HepG2 (cell line): Measurements from ENCODE around the gene UST. TPM values are rescaled to one million over a fixed set of nuclear protein-coding genes. Genes with fewer than 3 reads are reported as not detected.

Source experiments
- ATAC-seq: fragments of 200-7000 bp; cut with Tn5 transposase; 3 replicates; pipeline ENCODE4 v1.9.1; 2020; ENCODE audit warnings: mild to moderate bottlenecking, moderate library complexity
- BruUV-seq: library from RNA; stranded (reverse); fragments of 400-500 nt; replicated peaks from 2 replicates; lab custom pipeline; 2021; lab: Mats Ljungman, UMichigan
- CTCF ChIA-PET: fragments of 300-600 bp; formaldehyde crosslinking; extraction: SDS; loops from one replicate; lab custom pipeline; 2021; ENCODE audit warnings: low total read pairs, inconsistent platforms, low intra/inter-chr PET ratio; lab: Yijun Ruan, JAX
- POLR2A ChIA-PET: fragments of 350-600 bp; sonication (Branson Sonifier 250); formaldehyde crosslinking; loops from one replicate; lab custom pipeline; 2020; ENCODE audit warnings: antibody characterized with exemption, inconsistent platforms; lab: Yijun Ruan, JAX
- DNase-seq: peaks from one replicate; pipeline ENCODE4 v3.0.0-alpha.2; 2015; ENCODE audit warnings: low spot score
- FAIRE-seq: peaks from 3 replicates; lab custom pipeline; 2011; peaks lifted over from hg19 to GRCh38; lab: Jason Lieb, UNC
- H2AFZ ChIP-seq: one replicate; pipeline ENCODE4 v1.6.1; 2011; ENCODE audit warnings: low read length, inconsistent platforms
- H3K27ac ChIP-seq: fragments of 300-600 bp; 3 replicates; pipeline ENCODE4 v1.8.0; 2011; ENCODE audit warnings: mixed run types, mild to moderate bottlenecking, mixed read lengths, low read length, inconsistent platforms; ENCODE audit not compliant: insufficient read depth; ENCODE audit errors: extremely low read length
- H3K27me3 ChIP-seq, 2 experiments: fragments of 200-600 bp in 1 of 2; 2 replicates in 1 of 2; 3 replicates in 1 of 2; pipeline versions ENCODE4 v1.6.0 to v1.8.0; 2011; ENCODE audit warnings: low read length in 2 of 2, mild to moderate bottlenecking in 2 of 2, moderate library complexity in 2 of 2, inconsistent platforms in 1 of 2; ENCODE audit not compliant: insufficient read depth in 2 of 2, control insufficient read depth in 1 of 2
- H3K36me3 ChIP-seq, 2 experiments: fragments of 200-600 bp in 1 of 2; replicated peaks in 1 of 2; 2 replicates in 1 of 2; 3 replicates in 1 of 2; pipeline versions ENCODE4 v1.5.1 to v1.8.0; 2011; ENCODE audit warnings: low read length in 2 of 2, inconsistent platforms in 1 of 2; ENCODE audit not compliant: insufficient read depth in 2 of 2, control insufficient read depth in 1 of 2
- H3K4me1 ChIP-seq: 2 replicates; pipeline ENCODE4 v1.5.1; 2012; ENCODE audit warnings: low read length, inconsistent platforms; ENCODE audit not compliant: insufficient read depth
- H3K4me2 ChIP-seq: 2 replicates; pipeline ENCODE4 v1.6.0; 2011; ENCODE audit warnings: low read depth, low read length, inconsistent platforms
- H3K4me3 ChIP-seq, 3 experiments: fragments of 200-600 bp in 1 of 3; sonication (generic), shearing (Covaris generic) in 1 of 3; replicated peaks in 1 of 3; 2 replicates each; pipeline ENCODE4 v1.5.1; 2011 to 2016; ENCODE audit warnings: low read length in 3 of 3, inconsistent platforms in 2 of 3, low read depth in 2 of 3, mild to moderate bottlenecking in 2 of 3, control low read depth in 1 of 3, mixed read lengths in 1 of 3; ENCODE audit not compliant: insufficient read depth in 1 of 3
- H3K79me2 ChIP-seq: one replicate; pipeline ENCODE4 v1.6.1; 2011; ENCODE audit warnings: low read length, inconsistent platforms; ENCODE audit not compliant: insufficient read depth
- H3K9ac ChIP-seq: 2 replicates; pipeline ENCODE4 v1.6.0; 2011; ENCODE audit warnings: mild to moderate bottlenecking, low read depth, low read length, inconsistent platforms; ENCODE audit not compliant: insufficient read depth
- H3K9me3 ChIP-seq: 2 replicates; pipeline ENCODE4 v1.5.1; 2012; ENCODE audit warnings: mild to moderate bottlenecking, low read length
- H4K20me1 ChIP-seq: 2 replicates; pipeline ENCODE4 v1.6.0; 2011; ENCODE audit warnings: inconsistent platforms, mild to moderate bottlenecking, low read length, moderate library complexity; ENCODE audit not compliant: insufficient read depth
- ATF7 ChIP-seq, 2 experiments: fragments of 450-650 bp in 1 of 2; sonication (generic) in 1 of 2; formaldehyde crosslinking in 1 of 2; IDR thresholded peaks; 2 replicates each; pipeline versions ENCODE4 v1.4.0 to v1.6.1; 2016 to 2020; ENCODE audit warnings: antibody characterized with exemption in 1 of 2, mild to moderate bottlenecking in 1 of 2, missing genetic modification reagents in 1 of 2
- NBN ChIP-seq: fragments of 450-650 bp; conservative IDR thresholded peaks from 2 replicates; pipeline ENCODE4 v1.6.1; 2017
- SATB2 ChIP-seq: sonication (generic); formaldehyde crosslinking; IDR thresholded peaks from 2 replicates; pipeline ENCODE4 v1.5.0; 2020; ENCODE audit warnings: missing genetic modification reagents
- ZNF12 ChIP-seq: sonication (generic); formaldehyde crosslinking; IDR thresholded peaks from 2 replicates; pipeline ENCODE4 v1.5.0; 2020; ENCODE audit warnings: missing genetic modification reagents
- ZNF225 ChIP-seq: sonication (generic); formaldehyde crosslinking; IDR thresholded peaks from 2 replicates; pipeline ENCODE4 v1.4.0; 2020; ENCODE audit warnings: mild to moderate bottlenecking, missing genetic modification reagents
- ZNF720 ChIP-seq: sonication (generic); formaldehyde crosslinking; IDR thresholded peaks from 2 replicates; pipeline ENCODE4 v1.4.0; 2020; ENCODE audit warnings: missing genetic modification reagents
- WGBS: methylation state at CpG from one replicate; pipeline ENCODE4 v1.1.6; 2017; ENCODE audit warnings: low lambda C conversion rate; 5-methylcytosine and 5-hydroxymethylcytosine counted together
- in situ Hi-C: cut with HindIII; loops from 2 replicates; pipeline ENCODE4 v1.10.0; 2017; ENCODE audit warnings: low pct_unique_long_range_greater_than_20kb; ENCODE audit not compliant: extremely low pct_ligation_motif_present
- intact Hi-C: fragments of 100-400 bp; cut with micrococcal nuclease; formaldehyde crosslinking; loops from one replicate; pipeline ENCODE4 v1.10.0; 2022; ENCODE audit not compliant: unreplicated experiment
- polyA plus RNA-seq, 8 experiments: library from polyadenylated mRNA; depleted of rRNA in 3 of 8; stranded (reverse) in 7 of 8; unstranded in 1 of 8; fragments of >200 nt; fragmentation: Illumina TruSeq in 4 of 8; extraction: Trizol in 4 of 8; gene quantifications; 2 replicates each; pipeline versions ENCODE4 v1.2.1 to v1.2.3, GENCODE V29; 2011 to 2016; ENCODE audit warnings: low read depth in 4 of 8, missing spikeins in 1 of 8, mixed read lengths in 1 of 8; ENCODE audit not compliant: insufficient read depth in 1 of 8
- total RNA-seq, 5 experiments: library from RNA; depleted of rRNA; stranded (reverse); fragments of >200 nt; fragmentation: Illumina TruSeq; extraction: Trizol; gene quantifications; 2 replicates each; pipeline ENCODE4 v1.2.3, GENCODE V29; 2016; ENCODE audit warnings: low read depth in 1 of 5

UST gene
- total and polyA plus RNA-seq, 2 of the 13 experiments (the other 11 are each of a cell fraction or from before 2014, with no cell fraction given): 0.27 TPM; not detected in 1

DNA sequence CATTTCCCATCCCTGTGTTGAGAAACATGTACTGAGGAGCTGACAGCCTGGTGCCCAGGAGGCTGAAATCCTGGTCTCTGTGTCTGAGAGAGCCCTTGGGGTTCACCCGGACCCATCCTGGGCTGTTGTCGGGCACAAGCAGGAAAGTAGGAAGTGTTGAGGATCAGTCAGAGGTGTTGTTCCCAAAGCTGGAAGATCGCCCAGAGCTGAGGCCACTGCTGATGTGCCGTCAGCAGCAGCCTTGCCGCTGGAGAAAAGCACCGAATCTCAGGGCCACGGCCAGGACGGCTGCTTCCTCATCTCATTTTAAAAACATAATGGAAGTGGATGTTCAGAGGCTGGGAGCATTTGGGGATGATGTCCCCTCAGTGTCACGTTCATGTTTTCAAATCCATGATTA is 218.5 kb downstream of the UST start:
- no peak overlapping the region for H2AFZ ChIP-seq
- CTCF ChIA-PET: no interaction called here
- H3K36me3 ChIP-seq: no peaks in the 10 kb centered on the region
- 69% methylated on average over 9 of the region's 9 CpGs for WGBS
- intact Hi-C loops (no loop called here), in situ Hi-C loops (no loop called here)
- POLR2A ChIA-PET: no interaction called here
- DNase-seq: no peak
- peaks cover 0 to 22% of the 10 kb centered on the region in 2 experiments; a peak in 3 of 5 replicates for H3K27me3 ChIP-seq
- H3K4me1 ChIP-seq: peaks cover 39% of the 10 kb centered on the region
- H3K27ac ChIP-seq: no peak overlapping the region
- no peaks in the 10 kb centered on the region for H3K79me2 ChIP-seq
- TF ChIP-seq ZNF12 (CRISPR knock-in tag): no peak
- no peak for TF ChIP-seq NBN
- TF ChIP-seq, all 625 proteins: peak for 0
- no peak for FAIRE-seq
- H3K4me2 ChIP-seq: no peak overlapping the region
- no peak for ATAC-seq
- H4K20me1 ChIP-seq: no peaks in the 10 kb centered on the region
- no peak overlapping the region for H3K9ac ChIP-seq
- H3K4me3 ChIP-seq: no peak overlapping the region
- no peaks in the 10 kb centered on the region for H3K9me3 ChIP-seq
- no TSS peak for BruUV-seq

- H3K36me3 ChIP-seq: no peaks in the 10 kb centered on the region
- WGBS: 19% methylated on average over 2 of the region's 4 CpGs
- H3K4me3 ChIP-seq: no peak overlapping the region
- H3K4me1 ChIP-seq: peaks cover 31% of the 10 kb centered on the region
- ATAC-seq: no peak
- in situ Hi-C loops (no loop called here), intact Hi-C loops (no loop called here)
- no peak for FAIRE-seq
- no peak overlapping the region for H2AFZ ChIP-seq
- H3K4me2 ChIP-seq: no peak overlapping the region
- ChIA-PET CTCF (no interaction called here), POLR2A (no interaction called here)
- H3K27ac ChIP-seq: no peak overlapping the region
- no peaks in the 10 kb centered on the region for H3K79me2 ChIP-seq
- BruUV-seq: no TSS peak
- H4K20me1 ChIP-seq: no peaks in the 10 kb centered on the region
- H3K9me3 ChIP-seq: no peaks in the 10 kb centered on the region
- H3K27me3 ChIP-seq: peaks cover 0 to 30% of the 10 kb centered on the region in 2 experiments; a peak in 3 of 5 replicates
- TF ChIP-seq ZNF720 (CRISPR knock-in tag): no peak
- TF ChIP-seq ZNF225: no peak
- TF ChIP-seq SATB2: no peak
- peak; percentile 7; the same call in 1 of the 2 replicates for TF ChIP-seq ATF7 (IDR thresholded peaks at IDR 0.05)
- no peak for TF ChIP-seq ATF7 (CRISPR knock-in tag; IDR thresholded peaks at IDR 0.05)
- TF ChIP-seq, all 625 proteins: peak for 1
- no peak for DNase-seq
- H3K9ac ChIP-seq: no peak overlapping the region
Observed at GRCh38 chr6:148967011-148967520, 220.2 kb downstream of the UST start.
